ENCODE results near the gene STYXL1.

DNA sequence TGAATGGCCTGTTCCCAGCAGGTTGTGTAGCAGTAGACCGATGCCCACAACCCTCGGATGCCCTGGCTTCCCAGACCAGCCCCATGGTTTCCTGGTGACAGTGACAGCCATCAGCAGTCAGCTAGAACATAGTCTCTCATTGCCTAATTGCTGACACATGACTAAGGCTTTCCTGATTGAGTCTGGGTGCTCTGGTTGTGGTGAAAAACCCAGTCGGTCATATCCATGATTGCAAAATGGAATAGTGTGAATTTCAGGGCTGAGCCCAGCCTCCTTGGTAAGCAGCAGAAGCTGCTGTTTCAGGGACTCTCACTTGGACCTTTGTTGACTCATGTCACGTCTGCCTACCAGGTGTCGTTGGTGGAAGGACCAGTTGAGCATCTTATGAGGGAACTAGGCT, 96.3 kb downstream of the STYXL1 start:
- TF ChIP-seq CTCF (conservative IDR thresholded peaks at IDR 0.05; ENCODE audit: low read length), result no peak
- no peak for TF ChIP-seq EZH2phosphoT487 (IDR thresholded peaks at IDR 0.05; ENCODE audit: borderline replicate concordance)

Data from Loucy (cell line).